HG03565 (cell line): ENCODE measurements around the gene ADGRL3.

Experiments
- ATAC-seq: cut with Tn5 transposase; IDR thresholded peaks from one replicate; pipeline ENCODE4 v1.9.1; 2021; ENCODE audit warnings: mild to moderate bottlenecking, moderate library complexity; ENCODE audit not compliant: unreplicated experiment

The ADGRL3 gene

GRCh38 chr4:62028745-62029144 is 828.6 kb downstream of the ADGRL3 start:
- ATAC-seq, result no peak

- no peak for ATAC-seq
Observed at GRCh38 chr4:62030958-62031357, 830.8 kb downstream of the ADGRL3 start.

GRCh38 chr4:62037571-62037970 is 837.4 kb downstream of the ADGRL3 start:
- ATAC-seq, result no peak

- no peak for ATAC-seq
Observed at GRCh38 chr4:62051332-62051731, 851.2 kb downstream of the ADGRL3 start.

GRCh38 chr4:62053974-62054373 is 853.8 kb downstream of the ADGRL3 start:
- no peak for ATAC-seq

GRCh38 chr4:62057031-62057430 is 856.9 kb downstream of the ADGRL3 start:
- ATAC-seq, result no peak

GRCh38 chr4:62058571-62058970 is 858.4 kb downstream of the ADGRL3 start:
- no peak for ATAC-seq

- no peak for ATAC-seq
Observed at GRCh38 chr4:62070291-62070852, 870.2 kb downstream of the ADGRL3 start.

GRCh38 chr4:62075089-62075488 is 875.0 kb downstream of the ADGRL3 start:
- ATAC-seq, result no peak

GRCh38 chr4:62075521-62075920 is 875.4 kb downstream of the ADGRL3 start:
- ATAC-seq, result no peak

GRCh38 chr4:62077406-62077805 is 877.3 kb downstream of the ADGRL3 start:
- ATAC-seq, result no peak

GRCh38 chr4:62080431-62080830 is 880.3 kb downstream of the ADGRL3 start:
- ATAC-seq, result no peak

GRCh38 chr4:62087706-62088105 is 887.6 kb downstream of the ADGRL3 start:
- no peak for ATAC-seq

GRCh38 chr4:62093735-62094134 is 893.6 kb downstream of the ADGRL3 start:
- no peak for ATAC-seq

GRCh38 chr4:62096881-62097280 is 896.8 kb downstream of the ADGRL3 start:
- ATAC-seq, result no peak

GRCh38 chr4:62115216-62115615 is 915.1 kb downstream of the ADGRL3 start:
- ATAC-seq, result no peak

- ATAC-seq, result no peak
Observed at GRCh38 chr4:62117886-62118285, 917.8 kb downstream of the ADGRL3 start.

- no peak for ATAC-seq
Observed at GRCh38 chr4:62118558-62118957, 918.4 kb downstream of the ADGRL3 start.

- ATAC-seq, result no peak
Observed at GRCh38 chr4:62119195-62119594, 919.1 kb downstream of the ADGRL3 start.

- no peak for ATAC-seq
Observed at GRCh38 chr4:62126064-62126732, 926.1 kb downstream of the ADGRL3 start.
